ENCODE measurements around the gene KMT2D. TPM values are rescaled to one million over a fixed set of nuclear protein-coding genes. Genes with fewer than 3 reads are reported as not detected.
A peak's percentile ranks its signal among the peaks of the same experiment; 100 is the strongest.

KMT2D gene
- total and polyA plus RNA-seq, 5 donors from 2014 or later: 5.2 to 149 (median 6.7) TPM

DNA sequence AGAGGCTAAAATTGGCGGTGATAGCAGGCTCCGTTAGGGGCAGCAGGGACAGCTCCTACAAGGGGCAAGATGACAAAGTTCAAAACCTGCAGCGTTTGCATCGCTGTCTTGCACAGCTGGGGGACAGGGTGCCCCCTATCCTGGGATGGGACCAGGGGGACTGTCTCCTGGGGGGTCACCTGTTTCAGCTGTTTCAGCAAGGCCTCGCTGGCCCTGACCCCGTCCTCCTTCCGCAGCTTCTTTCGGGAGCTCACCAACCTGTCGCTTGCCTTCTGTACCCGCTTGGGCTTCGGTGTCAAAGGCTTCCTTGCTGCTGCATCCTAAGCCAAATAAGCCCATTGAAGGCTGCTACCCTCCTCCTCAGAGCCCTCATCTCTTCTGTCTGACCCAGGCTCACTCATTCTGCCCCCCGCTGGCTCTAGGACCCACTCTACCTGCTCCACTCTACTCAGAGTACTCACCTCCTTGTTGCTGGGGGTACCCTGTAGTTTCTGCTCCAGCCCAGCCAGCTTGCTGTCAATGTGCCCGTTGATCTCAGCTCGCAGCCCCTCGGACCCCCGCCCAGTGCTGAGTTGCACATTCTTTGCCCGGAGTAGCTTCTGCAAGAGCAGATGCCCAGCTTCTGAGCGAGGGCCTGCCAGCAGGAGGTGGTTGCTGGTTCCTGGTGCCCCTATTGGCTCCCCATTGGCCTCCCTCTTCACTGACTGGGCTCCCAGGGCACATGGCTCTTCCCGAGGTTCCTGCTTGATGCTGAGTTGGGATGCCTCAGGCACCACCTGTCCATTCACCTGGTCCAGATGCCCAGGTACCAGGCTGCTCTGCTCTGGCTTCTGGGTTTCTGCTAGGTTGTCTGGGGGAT, 29.7 kb downstream of the KMT2D start:
- Mint-ChIP-seq H3K36me3 (peaks cover 20% of the 10 kb centered on the region), H3K27ac (peak overlapping the region in 1 of 3 donors; percentile 25)
- no peak for DNase-seq

DNA sequence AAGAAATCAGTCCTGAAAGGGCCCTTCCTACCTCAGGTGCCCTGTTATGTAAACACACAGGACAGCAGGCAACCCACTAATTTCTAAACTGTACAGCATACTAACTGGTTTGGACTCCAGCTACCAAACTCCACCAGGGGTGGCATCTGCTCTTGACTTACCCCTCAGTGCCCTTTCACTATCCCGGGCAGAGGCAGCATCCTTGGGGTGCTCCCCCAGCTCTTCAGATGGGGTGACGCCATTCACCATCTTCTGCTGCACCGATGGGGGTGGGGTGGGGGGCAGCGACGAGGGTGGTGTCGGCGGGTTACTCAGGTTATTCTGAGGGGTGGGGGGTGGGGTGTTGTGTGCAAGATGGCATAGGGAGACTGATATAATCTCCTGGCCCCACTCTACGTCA, 30.5 kb downstream of the KMT2D start:
- H3K27me3 ChIP-seq (ENCODE audit: control insufficient read depth, insufficient read depth, low read length): no peaks in the 10 kb centered on the region
- H3K9me3 Mint-ChIP-seq: no peaks in the 10 kb centered on the region
- ATAC-seq (ENCODE audit: low read depth in 2 of 2) (no peak), DNase-seq (no peak)
- H3K36me3 ChIP-seq (ENCODE audit: control insufficient read depth, insufficient read depth, low read length): peaks cover 70% of the 10 kb centered on the region
- peaks cover 21% of the 10 kb centered on the region for H3K36me3 Mint-ChIP-seq
- peaks cover 0 to 13% (median 7%) of the 10 kb centered on the region in 4 donors for H3K4me1 Mint-ChIP-seq
- no peaks in the 10 kb centered on the region for H3K9me3 ChIP-seq (ENCODE audit: control insufficient read depth in 2 of 2, low read length in 2 of 2)
- H3K4me3 ChIP-seq (ENCODE audit: low read depth, low read length): no peak overlapping the region
- H3K27me3 Mint-ChIP-seq: no peaks in the 10 kb centered on the region
- H3K27ac Mint-ChIP-seq: peak overlapping the region in 2 of 3 donors; percentile 32 to 45
- no peak overlapping the region for H3K27ac ChIP-seq (ENCODE audit: insufficient read depth, low read length, poor library complexity, severe bottlenecking)
- H3K4me1 ChIP-seq (ENCODE audit: control insufficient read depth, insufficient read depth, low read length, poor library complexity, severe bottlenecking): no peaks in the 10 kb centered on the region
- no peak overlapping the region for H3K4me3 Mint-ChIP-seq

More for the DNA sequence above, 29.7 kb downstream of the KMT2D start:
- Mint-ChIP-seq H3K4me3 (no peak overlapping the region), H3K9me3 (no peaks in the 10 kb centered on the region), H3K27me3 (no peaks in the 10 kb centered on the region), H3K4me1 (peaks cover 0 to 13% (median 7%) of the 10 kb centered on the region in 4 donors)
- H3K36me3 ChIP-seq (ENCODE audit: control insufficient read depth, insufficient read depth, low read length): peaks cover 64% of the 10 kb centered on the region
- no peaks in the 10 kb centered on the region for H3K4me1 ChIP-seq (ENCODE audit: control insufficient read depth, insufficient read depth, low read length, poor library complexity, severe bottlenecking)
- no peak for ATAC-seq (ENCODE audit: low read depth in 2 of 2)
- no peaks in the 10 kb centered on the region for H3K9me3 ChIP-seq (ENCODE audit: control insufficient read depth in 2 of 2, low read length in 2 of 2)
- no peak overlapping the region for H3K4me3 ChIP-seq (ENCODE audit: low read depth, low read length)
- no peak overlapping the region for H3K27ac ChIP-seq (ENCODE audit: insufficient read depth, low read length, poor library complexity, severe bottlenecking)
- no peaks in the 10 kb centered on the region for H3K27me3 ChIP-seq (ENCODE audit: control insufficient read depth, insufficient read depth, low read length)

DNA sequence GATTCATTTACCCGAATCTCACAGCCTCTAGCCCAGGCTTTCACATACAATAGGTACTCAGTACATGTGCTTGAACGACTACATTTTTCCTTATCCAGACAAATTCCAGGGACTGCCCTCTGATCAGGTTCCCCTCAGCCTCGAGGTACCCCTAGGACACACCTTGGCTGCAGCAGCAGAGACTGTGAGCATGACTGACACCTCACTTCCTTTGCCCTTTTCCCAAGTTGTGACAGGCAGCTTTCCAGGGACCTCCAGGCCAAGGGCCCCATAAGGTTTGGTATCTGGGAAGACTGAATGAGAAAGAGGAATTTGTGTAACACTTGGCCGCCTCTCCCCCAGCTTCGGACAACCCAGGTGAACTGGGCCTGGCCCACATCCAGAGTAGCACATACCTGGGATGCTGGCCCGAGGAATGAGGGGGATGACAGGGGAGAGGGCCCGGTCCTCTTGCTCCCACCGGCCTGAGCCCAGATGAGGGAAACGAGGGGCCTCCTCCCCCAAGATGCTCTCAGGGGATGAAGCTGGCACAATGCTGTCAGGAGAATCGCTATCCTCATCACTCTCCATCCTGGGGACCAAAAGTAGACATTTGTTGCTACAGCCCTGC, 31.8 kb downstream of the KMT2D start:
- Mint-ChIP-seq H3K4me1 (peaks cover 0 to 13% (median 7%) of the 10 kb centered on the region in 4 donors), H3K9me3 (no peaks in the 10 kb centered on the region), H3K4me3 (no peak overlapping the region), H3K36me3 (peaks cover 22% of the 10 kb centered on the region), H3K27me3 (no peaks in the 10 kb centered on the region), H3K27ac (no peak overlapping the region)
- peaks cover 69% of the 10 kb centered on the region for H3K36me3 ChIP-seq (ENCODE audit: control insufficient read depth, insufficient read depth, low read length)
- H3K9me3 ChIP-seq (ENCODE audit: control insufficient read depth in 2 of 2, low read length in 2 of 2): no peaks in the 10 kb centered on the region
- H3K27ac ChIP-seq (ENCODE audit: insufficient read depth, low read length, poor library complexity, severe bottlenecking): no peak overlapping the region
- no peak overlapping the region for H3K4me3 ChIP-seq (ENCODE audit: low read depth, low read length)
- no peaks in the 10 kb centered on the region for H3K4me1 ChIP-seq (ENCODE audit: control insufficient read depth, insufficient read depth, low read length, poor library complexity, severe bottlenecking)
- no peaks in the 10 kb centered on the region for H3K27me3 ChIP-seq (ENCODE audit: control insufficient read depth, insufficient read depth, low read length)
- DNase-seq (no peak), ATAC-seq (ENCODE audit: low read depth in 2 of 2) (no peak)

DNA sequence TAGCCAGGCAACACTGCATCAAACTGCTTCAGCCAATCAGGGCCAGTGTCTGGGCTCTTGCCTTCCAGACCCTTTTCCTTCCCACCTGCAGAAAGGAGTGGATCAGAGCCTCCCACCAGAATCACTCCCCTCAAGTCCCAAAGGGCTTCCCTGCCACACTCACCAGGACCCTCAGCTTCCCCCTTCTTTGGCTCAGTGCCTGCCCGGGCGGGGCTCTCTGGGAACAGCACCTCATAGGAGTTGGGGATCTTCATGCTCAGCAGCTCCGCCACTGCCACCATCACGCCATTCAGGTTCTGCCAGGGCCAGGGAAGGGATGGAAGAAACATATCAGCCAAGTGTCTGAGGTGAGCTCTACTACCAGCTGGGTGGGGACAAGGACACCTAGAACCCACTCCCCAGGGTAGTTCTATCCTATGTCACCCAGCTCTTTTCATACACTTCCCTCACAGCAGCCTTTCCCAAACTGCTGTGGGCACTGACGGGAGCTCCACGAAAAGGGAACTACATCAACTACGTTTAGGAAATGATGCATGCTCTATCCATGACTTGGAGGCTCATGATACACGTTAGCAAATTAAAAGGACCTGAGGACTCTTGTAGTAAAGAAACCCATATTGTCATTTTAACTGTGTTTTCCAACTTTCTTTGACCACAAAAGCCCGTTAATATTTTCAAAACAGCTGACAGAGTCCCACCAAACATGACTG, 32.6 kb downstream of the KMT2D start:
- ATAC-seq (ENCODE audit: low read depth in 2 of 2) (no peak), DNase-seq (no peak)
- no peak overlapping the region for H3K4me3 Mint-ChIP-seq
- Histone ChIP-seq H3K27ac (ENCODE audit: insufficient read depth, low read length, poor library complexity, severe bottlenecking) (no peak overlapping the region), H3K4me1 (ENCODE audit: control insufficient read depth, insufficient read depth, low read length, poor library complexity, severe bottlenecking) (no peaks in the 10 kb centered on the region), H3K27me3 (ENCODE audit: control insufficient read depth, insufficient read depth, low read length) (no peaks in the 10 kb centered on the region), H3K9me3 (ENCODE audit: control insufficient read depth in 2 of 2, low read length in 2 of 2) (no peaks in the 10 kb centered on the region), H3K36me3 (ENCODE audit: control insufficient read depth, insufficient read depth, low read length) (peaks cover 68% of the 10 kb centered on the region), H3K4me3 (ENCODE audit: low read depth, low read length) (no peak overlapping the region)
- H3K9me3 Mint-ChIP-seq: no peaks in the 10 kb centered on the region
- peak overlapping the region in 2 of 3 donors; percentile 9 to 49 for H3K27ac Mint-ChIP-seq
- H3K36me3 Mint-ChIP-seq: peaks cover 26% of the 10 kb centered on the region
- H3K27me3 Mint-ChIP-seq: no peaks in the 10 kb centered on the region
- peaks cover 0 to 13% (median 7%) of the 10 kb centered on the region in 4 donors for H3K4me1 Mint-ChIP-seq

DNA sequence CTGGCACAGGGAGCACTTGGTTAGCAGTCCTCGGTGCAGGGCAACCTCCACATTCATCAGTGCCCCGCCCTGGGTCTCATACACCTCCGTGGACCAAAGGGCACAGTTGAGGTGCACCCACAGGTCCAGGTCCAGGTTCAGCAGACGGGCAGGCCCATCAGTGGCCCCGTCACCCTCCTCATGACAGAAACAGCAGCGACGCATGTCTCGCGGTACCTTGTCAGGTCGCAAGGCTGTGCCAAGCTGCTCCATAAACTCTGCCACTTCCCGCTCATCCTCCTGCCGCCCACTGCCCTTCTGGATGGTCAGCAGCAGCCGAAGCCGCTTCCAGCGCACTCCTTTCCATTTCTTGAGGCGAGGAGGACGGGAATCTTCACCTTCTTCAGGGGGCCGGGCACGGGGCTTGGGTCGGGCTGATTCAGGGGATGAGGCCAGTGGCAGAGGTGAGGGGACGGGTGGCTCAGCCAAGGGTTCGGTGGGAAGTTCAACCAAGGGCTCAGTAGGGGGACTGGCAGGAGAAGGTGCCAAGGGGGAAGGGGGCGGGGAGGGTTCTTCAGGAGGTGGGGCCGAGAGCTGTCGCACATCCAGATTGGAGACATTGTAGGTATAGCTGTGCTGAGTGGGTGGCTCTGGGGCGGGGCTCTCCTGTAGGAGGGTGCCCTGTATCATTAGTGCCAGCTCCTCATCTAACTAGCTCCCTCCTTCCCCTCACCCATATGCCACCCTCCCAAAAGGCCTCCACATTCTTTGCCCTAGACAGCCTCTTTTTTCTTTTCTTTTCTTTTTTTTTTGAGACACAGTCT, 33.7 kb downstream of the KMT2D start:
- DNase-seq: no peak
- Histone ChIP-seq H3K27ac (ENCODE audit: insufficient read depth, low read length, poor library complexity, severe bottlenecking) (no peak overlapping the region), H3K36me3 (ENCODE audit: control insufficient read depth, insufficient read depth, low read length) (peaks cover 69% of the 10 kb centered on the region), H3K4me1 (ENCODE audit: control insufficient read depth, insufficient read depth, low read length, poor library complexity, severe bottlenecking) (no peaks in the 10 kb centered on the region), H3K4me3 (ENCODE audit: low read depth, low read length) (no peak overlapping the region), H3K27me3 (ENCODE audit: control insufficient read depth, insufficient read depth, low read length) (no peaks in the 10 kb centered on the region), H3K9me3 (ENCODE audit: control insufficient read depth in 2 of 2, low read length in 2 of 2) (no peaks in the 10 kb centered on the region)
- Mint-ChIP-seq H3K36me3 (peaks cover 33% of the 10 kb centered on the region), H3K27ac (no peak overlapping the region), H3K4me1 (peaks cover 0 to 12% (median 5%) of the 10 kb centered on the region in 4 donors), H3K9me3 (no peaks in the 10 kb centered on the region), H3K4me3 (no peak overlapping the region), H3K27me3 (no peaks in the 10 kb centered on the region)
- no peak for ATAC-seq (ENCODE audit: low read depth in 2 of 2)

DNA sequence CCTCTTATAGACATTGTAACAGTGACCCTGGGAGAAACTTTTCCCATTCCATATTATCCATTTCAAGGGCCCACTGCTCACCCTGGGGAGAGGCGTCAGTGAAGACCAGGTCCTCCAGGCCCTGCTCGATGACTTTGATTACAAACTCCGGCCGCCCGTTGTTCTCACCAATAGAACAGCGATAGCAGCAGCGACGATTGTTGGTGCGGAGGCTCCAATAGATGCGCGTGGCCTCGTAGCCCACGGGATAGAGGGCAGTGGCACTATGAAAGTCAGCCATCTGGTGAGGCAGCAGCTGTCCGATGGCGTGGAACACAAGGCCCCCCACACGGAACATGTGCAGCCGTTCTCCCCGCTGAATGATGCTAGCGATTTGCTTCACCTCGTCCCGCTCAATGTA, 34.5 kb downstream of the KMT2D start:
- Histone ChIP-seq H3K36me3 (ENCODE audit: control insufficient read depth, insufficient read depth, low read length) (peaks cover 70% of the 10 kb centered on the region), H3K4me3 (ENCODE audit: low read depth, low read length) (no peak overlapping the region), H3K9me3 (ENCODE audit: control insufficient read depth in 2 of 2, low read length in 2 of 2) (no peaks in the 10 kb centered on the region), H3K4me1 (ENCODE audit: control insufficient read depth, insufficient read depth, low read length, poor library complexity, severe bottlenecking) (no peaks in the 10 kb centered on the region), H3K27me3 (ENCODE audit: control insufficient read depth, insufficient read depth, low read length) (no peaks in the 10 kb centered on the region), H3K27ac (ENCODE audit: insufficient read depth, low read length, poor library complexity, severe bottlenecking) (no peak overlapping the region)
- ATAC-seq (ENCODE audit: low read depth in 2 of 2): no peak
- H3K4me1 Mint-ChIP-seq: peaks cover 0 to 12% (median 7%) of the 10 kb centered on the region in 4 donors
- no peak overlapping the region for H3K4me3 Mint-ChIP-seq
- H3K9me3 Mint-ChIP-seq: no peaks in the 10 kb centered on the region
- peak overlapping the region in 1 of 3 donors; percentile 14 for H3K27ac Mint-ChIP-seq
- no peaks in the 10 kb centered on the region for H3K27me3 Mint-ChIP-seq
- no peak for DNase-seq
- peaks cover 37% of the 10 kb centered on the region for H3K36me3 Mint-ChIP-seq

DNA sequence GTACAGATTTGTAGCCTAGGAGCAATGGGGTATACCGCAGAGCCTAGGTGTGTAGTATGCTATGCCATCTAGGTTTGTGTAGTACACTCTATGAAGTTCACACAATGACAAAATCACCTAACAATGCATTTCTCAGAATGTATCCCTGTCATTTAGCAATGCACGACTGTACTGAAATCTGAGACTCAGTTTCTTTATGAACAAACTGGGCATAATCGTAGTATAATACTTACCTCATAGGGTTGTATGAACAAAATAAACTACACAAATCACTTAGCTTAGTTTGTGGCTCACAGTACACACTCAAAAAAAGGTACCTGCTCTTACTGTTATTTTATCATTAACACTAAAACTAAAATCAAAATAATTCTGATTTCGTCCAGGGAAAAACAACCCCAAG, 35.1 kb downstream of the KMT2D start:
- Histone ChIP-seq H3K4me1 (ENCODE audit: control insufficient read depth, insufficient read depth, low read length, poor library complexity, severe bottlenecking) (no peaks in the 10 kb centered on the region), H3K27me3 (ENCODE audit: control insufficient read depth, insufficient read depth, low read length) (no peaks in the 10 kb centered on the region), H3K27ac (ENCODE audit: insufficient read depth, low read length, poor library complexity, severe bottlenecking) (no peak overlapping the region), H3K36me3 (ENCODE audit: control insufficient read depth, insufficient read depth, low read length) (peaks cover 70% of the 10 kb centered on the region), H3K9me3 (ENCODE audit: control insufficient read depth in 2 of 2, low read length in 2 of 2) (no peaks in the 10 kb centered on the region), H3K4me3 (ENCODE audit: low read depth, low read length) (no peak overlapping the region)
- Mint-ChIP-seq H3K36me3 (peaks cover 37% of the 10 kb centered on the region), H3K27ac (no peak overlapping the region), H3K4me3 (no peak overlapping the region), H3K4me1 (peaks cover 0 to 12% (median 7%) of the 10 kb centered on the region in 4 donors), H3K9me3 (no peaks in the 10 kb centered on the region), H3K27me3 (no peaks in the 10 kb centered on the region)
- ATAC-seq (ENCODE audit: low read depth in 2 of 2) (no peak), DNase-seq (no peak)

All from CD4-positive, CD25-positive, alpha-beta regulatory T cell (primary cell).